ENCODE measurements around the gene SPATA16.

SPATA16 gene

DNA sequence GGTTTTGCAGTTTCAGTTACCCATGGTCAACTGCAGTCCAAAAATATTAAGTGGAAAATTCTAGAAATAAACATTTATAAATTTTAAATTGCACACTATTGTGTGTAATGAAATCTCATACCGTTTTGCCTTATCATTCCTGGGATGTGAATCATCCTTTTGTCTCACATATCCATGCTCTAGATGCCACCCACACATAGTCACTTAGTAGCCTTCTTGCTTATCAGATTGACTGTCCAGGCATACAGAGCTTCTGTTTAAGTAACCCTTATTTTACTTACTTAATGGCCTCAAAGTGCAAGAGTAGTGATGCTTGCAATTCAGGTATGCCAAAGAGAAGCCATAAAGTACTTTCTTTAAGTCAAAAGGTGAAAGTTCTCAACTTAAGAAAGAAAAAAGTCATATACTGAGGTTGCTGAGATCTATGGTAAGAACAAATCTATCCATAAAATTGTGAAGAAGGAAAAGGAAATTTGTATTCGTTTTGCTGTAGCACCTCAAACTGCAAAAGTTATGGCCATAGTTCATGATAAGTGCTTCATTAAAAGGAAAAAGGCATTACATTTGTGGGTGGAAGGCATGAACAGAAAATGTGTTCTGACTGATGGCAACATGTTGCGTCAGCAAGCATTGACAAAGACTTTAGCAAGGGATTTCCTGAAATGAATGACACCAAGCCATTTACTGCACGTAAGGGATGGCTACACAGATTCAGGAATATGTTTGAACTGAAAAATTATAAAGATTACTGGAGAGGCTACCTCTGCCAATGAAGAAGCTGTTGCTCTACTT, 43.8 kb downstream of the SPATA16 start:
- no peak for DNase-seq (ENCODE audit: low read depth, low spot score)
- H3K4me3 ChIP-seq (ENCODE audit: low read depth, low read length): no peak overlapping the region
- in situ Hi-C loops (cut with HindIII; ENCODE audit: low sequenced_read_pairs): no loop called here
- TF ChIP-seq, protein P1, sequence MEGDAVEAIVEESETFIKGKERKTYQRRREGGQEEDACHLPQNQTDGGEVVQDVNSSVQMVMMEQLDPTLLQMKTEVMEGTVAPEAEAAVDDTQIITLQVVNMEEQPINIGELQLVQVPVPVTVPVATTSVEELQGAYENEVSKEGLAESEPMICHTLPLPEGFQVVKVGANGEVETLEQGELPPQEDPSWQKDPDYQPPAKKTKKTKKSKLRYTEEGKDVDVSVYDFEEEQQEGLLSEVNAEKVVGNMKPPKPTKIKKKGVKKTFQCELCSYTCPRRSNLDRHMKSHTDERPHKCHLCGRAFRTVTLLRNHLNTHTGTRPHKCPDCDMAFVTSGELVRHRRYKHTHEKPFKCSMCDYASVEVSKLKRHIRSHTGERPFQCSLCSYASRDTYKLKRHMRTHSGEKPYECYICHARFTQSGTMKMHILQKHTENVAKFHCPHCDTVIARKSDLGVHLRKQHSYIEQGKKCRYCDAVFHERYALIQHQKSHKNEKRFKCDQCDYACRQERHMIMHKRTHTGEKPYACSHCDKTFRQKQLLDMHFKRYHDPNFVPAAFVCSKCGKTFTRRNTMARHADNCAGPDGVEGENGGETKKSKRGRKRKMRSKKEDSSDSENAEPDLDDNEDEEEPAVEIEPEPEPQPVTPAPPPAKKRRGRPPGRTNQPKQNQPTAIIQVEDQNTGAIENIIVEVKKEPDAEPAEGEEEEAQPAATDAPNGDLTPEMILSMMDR (IDR thresholded peaks at IDR 0.05; ENCODE audit: low read depth, low read length): no peak

DNA sequence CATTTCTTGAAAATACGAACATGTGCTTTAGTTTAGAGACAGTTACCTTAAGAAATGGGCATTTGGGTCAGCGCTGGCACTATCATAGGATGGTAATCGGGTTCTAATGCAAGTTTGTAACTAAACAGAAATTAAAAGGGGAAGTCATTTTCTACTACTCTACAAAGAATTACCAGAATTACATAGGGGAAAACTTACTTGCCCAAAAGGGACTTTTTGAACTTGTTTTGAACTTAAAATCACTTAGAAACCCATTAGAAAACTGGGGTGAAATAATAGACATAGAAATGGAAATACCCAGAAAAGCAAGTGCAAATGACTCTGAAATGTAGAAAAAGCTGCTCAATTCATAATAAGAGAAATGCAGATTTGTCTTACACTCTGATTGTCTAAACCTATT, 44.9 kb downstream of the SPATA16 start:
- no peak overlapping the region for H3K4me3 ChIP-seq (ENCODE audit: low read depth, low read length)
- in situ Hi-C loops (cut with HindIII; ENCODE audit: low sequenced_read_pairs): no loop called here
- TF ChIP-seq, protein P1 (IDR thresholded peaks at IDR 0.05; ENCODE audit: low read depth, low read length): no peak
- no peak for DNase-seq (ENCODE audit: low read depth, low spot score)

DNA sequence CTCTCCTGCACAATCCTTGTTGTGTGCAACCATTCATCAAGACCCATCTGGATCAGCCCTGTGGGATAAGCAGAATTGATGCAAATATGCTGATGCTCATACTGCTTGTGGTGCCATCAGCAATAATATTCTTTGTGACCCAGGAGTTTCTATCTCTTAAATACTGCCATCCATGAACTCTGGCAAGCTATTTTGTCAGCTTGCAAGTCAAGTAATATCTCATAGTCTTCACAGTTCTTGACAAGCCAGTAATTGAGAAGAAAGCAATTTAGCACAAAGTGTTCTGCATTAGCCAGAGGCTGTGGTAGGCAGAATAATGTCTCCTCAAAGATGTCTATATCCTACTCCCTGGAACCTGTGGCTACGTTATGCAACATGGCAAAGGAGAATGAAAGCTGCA, 49.0 kb downstream of the SPATA16 start:
- no peak overlapping the region for H3K4me3 ChIP-seq (ENCODE audit: low read depth, low read length)
- in situ Hi-C loops (cut with HindIII; ENCODE audit: low sequenced_read_pairs): no loop called here
- TF ChIP-seq, protein P1 (IDR thresholded peaks at IDR 0.05; ENCODE audit: low read depth, low read length): no peak
- no peak for DNase-seq (ENCODE audit: low read depth, low spot score)

DNA sequence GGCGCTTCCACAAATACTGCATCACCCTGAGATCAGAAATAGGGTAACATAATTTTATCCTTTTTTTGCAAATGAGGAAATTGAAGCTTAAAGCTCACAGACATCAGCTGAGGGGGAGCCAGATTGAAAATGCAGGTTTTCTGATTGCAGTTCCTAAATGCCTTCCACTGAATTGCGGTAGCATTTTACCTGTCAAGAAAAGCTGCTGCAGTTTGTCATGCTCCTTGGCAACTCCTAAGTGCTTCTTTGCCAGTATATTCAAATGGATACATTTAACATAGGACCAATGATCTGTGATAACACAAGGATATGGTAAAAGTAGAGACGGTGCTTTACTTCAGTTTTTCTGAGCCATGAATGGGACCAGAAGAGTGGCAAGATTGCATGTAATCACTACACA, 50.5 kb downstream of the SPATA16 start:
- no peak for DNase-seq (ENCODE audit: low read depth, low spot score)
- no peak overlapping the region for H3K4me3 ChIP-seq (ENCODE audit: low read depth, low read length)
- TF ChIP-seq, protein P1 (IDR thresholded peaks at IDR 0.05; ENCODE audit: low read depth, low read length): no peak
- in situ Hi-C loops (cut with HindIII; ENCODE audit: low sequenced_read_pairs): no loop called here

DNA sequence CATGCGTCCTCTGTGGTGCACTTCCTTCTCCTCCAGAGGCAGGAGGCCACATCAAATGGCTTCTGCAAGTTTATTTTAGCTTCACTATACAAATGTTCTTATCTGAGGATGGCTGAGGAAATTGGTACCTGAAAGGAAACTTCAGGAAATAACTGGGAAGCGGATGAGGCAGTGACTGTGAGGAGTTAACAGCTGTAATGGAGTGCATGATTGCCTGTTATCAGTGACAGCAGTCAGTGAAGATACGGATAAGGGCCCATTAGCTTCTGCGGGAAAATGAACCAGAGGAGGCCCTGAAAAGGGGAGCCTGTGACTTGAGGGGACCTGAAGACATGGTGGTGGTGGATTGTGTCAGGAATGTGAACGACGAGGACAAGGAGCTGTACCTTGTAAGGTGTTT, 51.8 kb downstream of the SPATA16 start:
- no peak for DNase-seq (ENCODE audit: low read depth, low spot score)
- in situ Hi-C loops (cut with HindIII; ENCODE audit: low sequenced_read_pairs): no loop called here
- no peak overlapping the region for H3K4me3 ChIP-seq (ENCODE audit: low read depth, low read length)
- TF ChIP-seq, protein P1 (IDR thresholded peaks at IDR 0.05; ENCODE audit: low read depth, low read length): no peak

DNA sequence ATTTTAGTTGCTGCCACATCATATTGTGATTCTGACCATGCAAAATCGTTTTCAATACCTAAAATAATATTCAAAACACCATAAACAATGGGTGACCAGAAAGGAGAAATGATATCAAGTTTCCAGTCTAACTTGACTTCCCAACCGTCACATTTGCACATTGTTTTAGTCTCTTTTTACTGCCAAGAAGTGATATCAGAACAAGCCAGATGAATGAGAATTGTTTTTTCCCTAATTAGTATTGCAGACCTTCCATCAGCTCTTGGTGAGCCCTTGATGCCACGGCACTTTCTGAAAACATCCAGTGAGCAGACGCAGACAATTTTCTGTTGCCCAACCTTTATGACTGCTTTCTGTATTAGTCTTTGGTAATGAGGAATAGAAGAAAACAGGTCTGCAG, 62.5 kb downstream of the SPATA16 start:
- TF ChIP-seq, protein P1 (IDR thresholded peaks at IDR 0.05; ENCODE audit: low read depth, low read length): no peak
- in situ Hi-C loops (cut with HindIII; ENCODE audit: low sequenced_read_pairs): no loop called here
- no peak overlapping the region for H3K4me3 ChIP-seq (ENCODE audit: low read depth, low read length)
- no peak for DNase-seq (ENCODE audit: low read depth, low spot score)

All from astrocyte of the spinal cord (primary cell).